Gastrocnemius medialis (tissue), 4 donors: ENCODE measurements around the gene MALL. TPM values are rescaled to one million over a fixed set of nuclear protein-coding genes. Genes with fewer than 3 reads are reported as not detected.
A peak's percentile ranks its signal among the peaks of the same experiment; 100 is the strongest.
"Not testable (repeated sequence)": the region's sequence is repeated elsewhere in the genome, so short reads cannot be mapped to it uniquely, and the experiment has no call there.

ENCODE experiments used
- ATAC-seq, 2 donors: fragments of 150-250 bp; one replicate each; pipeline ENCODE4 v1.9.1; 2016
- DNase-seq, 2 donors: peaks; one replicate each; pipeline ENCODE4 v3.0.0-alpha.2; 2019
- H3K27ac ChIP-seq, 4 donors: fragments of 200-600 bp; sonication (generic); 1 replicate in 1 of 4; 2 replicates in 3 of 4; pipeline ENCODE4 v1.5.1; 2016 to 2018; ENCODE audit warnings: mild to moderate bottlenecking in 2 of 4, moderate library complexity in 1 of 4
- H3K27me3 ChIP-seq, 3 donors: fragments of 200-600 bp; sonication (generic) in 2 of 3; 1 replicate in 1 of 3; 2 replicates in 2 of 3; pipeline versions ENCODE4 v1.5.1 to v1.6.0; 2016 to 2019; ENCODE audit warnings: mild to moderate bottlenecking in 1 of 3, moderate library complexity in 1 of 3
- H3K36me3 ChIP-seq, 2 donors: fragments of 200-600 bp; sonication (generic) in 1 of 2; one replicate each; pipeline ENCODE4 v1.5.1; 2017 to 2018
- H3K4me1 ChIP-seq, 2 donors: fragments of 200-600 bp; sonication (generic) in 1 of 2; one replicate each; pipeline ENCODE4 v1.5.1; 2016 to 2017; ENCODE audit warnings: mild to moderate bottlenecking in 2 of 2
- H3K4me3 ChIP-seq, 4 donors: fragments of 200-600 bp; sonication (generic) in 3 of 4; 1 replicate in 1 of 4; 2 replicates in 3 of 4; pipeline ENCODE4 v1.5.1; 2016 to 2019; ENCODE audit warnings: mild to moderate bottlenecking in 2 of 4
- H3K9me3 ChIP-seq, 3 donors: fragments of 200-600 bp; sonication (generic) in 2 of 3; 1 replicate in 1 of 3; 2 replicates in 2 of 3; pipeline ENCODE4 v1.5.1; 2016 to 2019
- CTCF ChIP-seq, 5 experiments: fragments of 450-650 bp in 3 of 5; fragments of 200-600 bp in 2 of 5; sonication (generic) in 2 of 5; IDR thresholded peaks in 4 of 5; conservative IDR thresholded peaks in 1 of 5; 1 replicate in 4 of 5; 2 replicates in 1 of 5; pipeline ENCODE4 v1.5.1; 2016 to 2019; ENCODE audit warnings: antibody characterized with exemption in 5 of 5, mild to moderate bottlenecking in 3 of 5, moderate library complexity in 3 of 5
- POLR2A ChIP-seq, 2 donors: fragments of 450-650 bp; IDR thresholded peaks; one replicate each; pipeline ENCODE4 v1.6.1; 2017; ENCODE audit warnings: antibody characterized with exemption in 2 of 2, mild to moderate bottlenecking in 2 of 2, moderate library complexity in 2 of 2
- in situ Hi-C, 4 donors: fragments of 200-750 bp; cut with MboI; loops; one replicate each; pipeline versions ENCODE4 v1.15.0 to v1.8.0; 2017; ENCODE audit warnings: low sequenced_read_pairs in 4 of 4
- intact Hi-C: fragments of 100-400 bp; cut with DNase I; formaldehyde crosslinking; loops from one replicate; pipeline ENCODE4 v1.15.1; 2023; ENCODE audit warnings: low total_unique reads
- total RNA-seq, 4 donors: library from RNA; depleted of rRNA; stranded (reverse); fragments of >200 nt; gene quantifications; one replicate each; pipeline versions ENCODE4 v1.1.0 to v1.2.3, GENCODE V29; 2016

Gene MALL
- total RNA-seq, 4 donors from 2014 or later: 1.7 to 3.8 (median 2.5) TPM

- Histone ChIP-seq H3K27ac (peak overlapping the region; percentile 69 to 81 (median 72)), H3K4me3 (peak overlapping the region in 1 of 4 donors; percentile 10), H3K4me1 (peaks cover 4 to 13% of the 10 kb centered on the region in 2 donors), H3K27me3 (peaks cover 0 to 3% (median 0%) of the 10 kb centered on the region in 3 donors), H3K9me3 (no peaks in the 10 kb centered on the region), H3K36me3 (no peaks in the 10 kb centered on the region)
- no peak for TF ChIP-seq CTCF (IDR thresholded peaks at IDR 0.05 in 4 of 5, conservative IDR thresholded peaks at IDR 0.05 in 1 of 5)
- no peak for TF ChIP-seq POLR2A (IDR thresholded peaks at IDR 0.05)
- in situ Hi-C loops (no loop called here), intact Hi-C loops (no loop called here)
- no peak for ATAC-seq
- no peak for DNase-seq
Measured at GRCh38 chr2:110101901-110102803, 13.5 kb downstream of the MALL start.

- TF ChIP-seq CTCF (IDR thresholded peaks at IDR 0.05 in 4 of 5, conservative IDR thresholded peaks at IDR 0.05 in 1 of 5) (no peak), POLR2A (IDR thresholded peaks at IDR 0.05) (no peak)
- in situ Hi-C loops: no loop called here
- intact Hi-C loops: no loop called here
- H3K4me3 ChIP-seq: peak overlapping the region in 1 of 4 donors; percentile 10
- peaks cover 0 to 3% (median 0%) of the 10 kb centered on the region in 3 donors for H3K27me3 ChIP-seq
- ATAC-seq: peak; percentile 76 to 82
- no peaks in the 10 kb centered on the region for H3K9me3 ChIP-seq
- peaks cover 4 to 13% of the 10 kb centered on the region in 2 donors for H3K4me1 ChIP-seq
- H3K36me3 ChIP-seq: no peaks in the 10 kb centered on the region
- DNase-seq: peak; percentile 65 to 84
- H3K27ac ChIP-seq: peak overlapping the region; percentile 69 to 81 (median 72)
Measured at GRCh38 chr2:110101280-110101844, 14.3 kb downstream of the MALL start.

GRCh38 chr2:110100880-110101279, 14.7 kb downstream of the MALL start:
- H3K27me3 ChIP-seq, in situ Hi-C loops, H3K36me3 ChIP-seq, DNase-seq, H3K9me3 ChIP-seq, H3K4me3 ChIP-seq, intact Hi-C loops: not testable (repeated sequence)
- peak in 1 of 2 donors; percentile 7 for ATAC-seq
- peaks cover 4 to 13% of the 10 kb centered on the region in 2 donors for H3K4me1 ChIP-seq
- peak overlapping the region in 3 of 4 donors; percentile 39 to 81 (median 69) for H3K27ac ChIP-seq

GRCh38 chr2:110100480-110100879, 15.1 kb downstream of the MALL start:
- DNase-seq (no peak), ATAC-seq (no peak)
- Histone ChIP-seq H3K4me3 (no peak overlapping the region), H3K36me3 (no peaks in the 10 kb centered on the region), H3K4me1 (peaks cover 4 to 13% of the 10 kb centered on the region in 2 donors), H3K27me3 (peaks cover 0 to 3% (median 0%) of the 10 kb centered on the region in 3 donors), H3K9me3 (no peaks in the 10 kb centered on the region), H3K27ac (peak overlapping the region in 3 of 4 donors; percentile 39 to 81 (median 69))
- in situ Hi-C loops: no loop called here
- TF ChIP-seq CTCF (IDR thresholded peaks at IDR 0.05 in 4 of 5, conservative IDR thresholded peaks at IDR 0.05 in 1 of 5) (no peak), POLR2A (IDR thresholded peaks at IDR 0.05) (no peak)
- intact Hi-C loops: no loop called here
